HG03439 (cell line): ENCODE data around the gene C3orf52.

ENCODE experiments used
- ATAC-seq: cut with Tn5 transposase; IDR thresholded peaks from one replicate; pipeline ENCODE4 v1.9.1; 2021; ENCODE audit warnings: mild to moderate bottlenecking, moderate library complexity; ENCODE audit not compliant: unreplicated experiment

The C3orf52 gene

DNA sequence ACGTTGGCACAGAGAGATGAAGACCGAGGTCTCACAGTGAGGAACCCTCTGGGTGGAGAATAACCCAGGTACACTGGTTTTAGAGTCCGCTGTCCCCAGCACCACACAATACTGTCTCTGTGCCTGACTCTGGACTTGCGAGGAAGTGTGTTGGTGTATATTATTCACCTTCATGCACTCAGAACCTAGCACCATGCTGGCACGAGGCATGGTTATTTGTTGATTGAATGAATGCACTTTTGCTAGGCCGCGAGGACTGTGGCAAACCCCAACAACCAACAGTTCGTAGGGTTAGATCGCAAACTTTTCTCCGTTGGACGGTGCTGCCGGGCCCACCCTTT is 484 bp upstream of the C3orf52 start:
- ATAC-seq = no peak

GRCh38 chr3:112086875-112087524 is 811 bp downstream of the C3orf52 start:
- no peak for ATAC-seq

DNA sequence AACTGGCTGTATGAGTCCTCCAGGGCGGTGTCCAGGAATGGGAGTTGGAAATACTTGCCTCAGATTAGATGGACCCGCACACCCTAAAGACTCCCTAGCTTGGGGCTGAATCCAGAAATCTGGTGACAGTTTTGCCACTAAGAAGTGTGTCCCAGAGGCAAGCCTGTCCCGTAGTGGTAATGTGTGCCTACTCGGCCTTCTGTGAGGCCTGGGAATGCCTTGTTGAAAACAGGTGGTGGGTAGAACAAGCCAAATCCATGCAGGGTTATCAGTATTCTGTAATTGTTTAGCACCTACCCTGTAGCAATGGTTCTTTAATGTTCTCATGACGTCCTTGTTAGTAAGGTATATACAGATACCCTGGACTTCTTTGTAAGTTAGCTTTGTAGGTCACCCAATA is 1.6 kb downstream of the C3orf52 start:
- no peak for ATAC-seq

- no peak for ATAC-seq
These were observed 2.8 kb downstream of the C3orf52 start for GRCh38 chr3:112088944-112089343.

DNA sequence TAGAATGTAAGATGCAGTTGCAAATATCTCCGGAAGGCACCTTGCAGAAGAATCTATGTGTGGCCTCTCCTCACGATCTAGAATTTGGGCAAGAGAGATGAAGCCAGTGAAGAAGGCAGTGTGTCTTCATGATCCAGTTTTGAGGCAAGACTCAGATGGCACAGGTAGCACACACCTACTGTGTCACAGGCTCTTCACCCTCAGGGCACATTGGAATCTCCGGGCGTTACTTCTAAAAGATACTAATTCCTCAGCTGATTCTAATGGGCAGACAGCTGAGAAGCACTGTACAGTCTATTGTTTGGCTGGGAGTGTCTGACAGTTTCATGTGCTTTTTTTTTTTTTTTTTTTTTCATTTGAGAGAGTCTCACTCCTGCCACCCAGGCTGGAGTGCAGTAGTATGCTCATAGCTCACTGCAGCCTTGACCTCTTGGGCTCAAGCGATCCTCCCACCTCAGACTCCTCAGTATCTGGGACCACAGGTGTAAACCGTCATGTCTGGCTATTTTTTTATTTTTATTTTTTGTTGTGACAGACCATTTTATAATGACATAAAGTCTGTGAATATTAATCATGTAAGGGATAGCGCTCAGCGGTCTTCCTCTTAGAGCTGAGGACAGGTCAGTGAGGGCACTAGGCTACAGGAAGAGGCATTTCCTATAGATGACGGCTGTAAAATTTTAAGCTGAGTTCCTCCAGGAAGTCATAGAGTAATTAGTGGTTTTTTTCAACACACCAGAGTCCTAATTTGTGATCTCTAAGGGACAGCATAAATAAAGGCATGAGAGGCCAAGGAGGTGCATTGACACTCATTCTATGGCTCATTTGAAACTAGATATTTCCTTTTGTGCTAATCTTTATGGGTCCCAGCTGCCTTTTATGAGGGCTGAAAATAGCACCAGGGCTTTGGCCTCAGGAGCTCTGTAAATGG is 4.0 kb downstream of the C3orf52 start:
- no peak for ATAC-seq

GRCh38 chr3:112090887-112091586 is 4.8 kb downstream of the C3orf52 start:
- ATAC-seq = no peak

DNA sequence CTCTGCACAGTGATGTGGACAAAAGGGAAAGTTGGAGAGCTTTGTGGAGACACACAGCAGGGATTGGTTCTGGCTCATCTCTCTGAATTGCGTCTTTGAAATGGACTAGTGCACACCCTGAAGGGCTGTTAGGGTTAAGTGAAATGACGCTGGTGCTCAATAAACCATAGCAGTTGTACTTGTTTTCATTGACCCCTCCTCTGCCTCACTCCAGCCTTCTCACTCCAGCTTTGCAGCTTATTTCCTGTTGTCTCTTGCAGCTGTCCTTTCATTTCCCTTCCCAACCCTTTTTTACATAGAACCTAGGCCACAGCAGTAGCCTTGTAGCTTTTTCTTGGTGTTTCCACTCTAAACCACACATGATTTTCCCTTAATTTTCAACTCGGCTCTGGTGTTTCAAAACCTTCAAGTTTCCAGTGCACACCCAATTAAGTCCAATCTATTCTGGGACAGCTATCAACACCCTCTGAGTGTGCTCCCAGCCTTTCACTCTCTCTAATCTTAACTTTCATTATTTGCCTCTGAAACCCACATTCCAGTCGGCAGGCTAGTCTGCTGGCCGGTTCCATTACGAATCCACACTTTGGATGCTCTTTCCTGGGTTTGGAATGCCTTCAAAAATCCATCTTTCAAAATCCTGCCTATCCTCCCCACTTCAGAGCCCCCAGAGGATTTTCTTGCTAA is 6.4 kb downstream of the C3orf52 start:
- no peak for ATAC-seq

DNA sequence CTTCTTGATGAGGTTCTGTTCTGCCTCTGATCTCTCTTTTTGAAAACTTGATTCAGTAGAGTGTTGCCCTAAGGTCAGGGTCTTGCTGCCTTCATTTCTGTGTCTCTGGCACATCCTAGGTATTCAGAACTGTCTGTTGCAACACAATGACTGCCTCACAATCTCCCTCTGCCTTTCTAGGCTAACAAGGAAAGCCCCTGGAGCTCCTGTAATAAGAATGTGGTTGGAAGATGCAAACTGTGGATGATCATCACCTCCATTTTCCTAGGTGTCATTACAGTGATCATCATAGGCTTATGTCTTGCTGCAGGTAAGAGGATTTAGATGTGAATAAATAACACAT is 7.0 kb downstream of the C3orf52 start:
- ATAC-seq = no peak

DNA sequence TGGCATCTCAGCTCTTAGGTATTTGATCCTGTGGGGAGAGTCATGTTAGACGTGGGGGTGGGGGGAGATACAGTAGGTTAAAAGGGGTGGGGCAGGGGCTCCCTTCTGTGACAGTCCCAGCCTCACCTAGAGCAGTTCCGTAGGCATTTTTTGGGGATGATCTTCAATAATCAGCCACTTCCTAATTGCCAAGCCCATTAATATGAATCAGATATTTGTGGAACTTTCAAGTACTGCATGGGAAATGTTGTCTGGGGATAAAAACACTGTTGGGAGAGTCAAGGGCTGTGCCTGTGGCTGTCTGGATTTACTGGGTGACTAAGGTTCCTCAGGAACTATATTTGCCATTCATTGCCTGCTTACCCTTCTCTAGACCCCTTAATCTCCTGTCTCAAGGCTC is 9.5 kb downstream of the C3orf52 start:
- no peak for ATAC-seq

GRCh38 chr3:112096176-112096575 is 10.0 kb downstream of the C3orf52 start:
- no peak for ATAC-seq

- no peak for ATAC-seq
These were observed 11.2 kb downstream of the C3orf52 start for GRCh38 chr3:112097378-112097777.

DNA sequence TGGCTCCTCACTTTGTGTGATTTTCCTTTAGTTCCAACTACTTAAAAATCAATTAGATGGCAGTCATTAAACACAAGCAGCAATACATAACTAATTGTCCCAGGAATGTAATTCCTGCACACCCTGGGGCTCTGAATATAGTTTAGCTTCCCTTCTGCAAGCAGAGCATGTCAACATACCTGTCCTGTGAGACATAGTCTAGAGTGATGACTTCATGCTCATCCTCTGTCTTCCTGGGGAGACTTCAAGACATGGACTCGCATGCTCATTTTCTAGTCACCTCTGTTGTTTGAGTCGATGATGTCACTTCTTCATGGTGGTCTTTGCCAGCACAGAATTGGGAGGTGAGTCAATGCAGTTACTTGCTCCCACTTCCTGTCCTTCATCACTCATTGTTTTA is 15.7 kb downstream of the C3orf52 start:
- ATAC-seq = no peak

DNA sequence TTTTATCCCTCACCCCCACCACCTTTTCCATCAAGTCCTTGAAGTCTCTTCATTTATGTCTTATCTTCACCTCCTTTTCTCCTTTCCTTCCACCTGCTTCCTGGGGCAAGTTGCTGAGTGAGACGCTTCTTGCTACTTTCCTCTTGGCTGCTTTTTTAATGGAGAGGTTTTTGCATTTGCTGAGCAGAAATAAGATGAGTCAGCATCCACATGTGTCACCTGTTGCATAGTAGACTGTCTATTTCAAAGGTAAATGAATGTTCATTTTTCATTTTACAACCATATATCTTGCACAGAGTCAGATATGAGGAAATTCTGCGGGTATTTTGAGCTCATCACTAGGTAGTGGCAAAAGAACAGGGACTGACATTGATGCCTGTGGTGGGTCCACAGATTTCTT is 18.6 kb downstream of the C3orf52 start:
- ATAC-seq = no peak

GRCh38 chr3:112109322-112109721 is 23.1 kb downstream of the C3orf52 start:
- no peak for ATAC-seq

- ATAC-seq = peak; percentile 42
These were observed 25.7 kb downstream of the C3orf52 start for GRCh38 chr3:112111785-112112402.

DNA sequence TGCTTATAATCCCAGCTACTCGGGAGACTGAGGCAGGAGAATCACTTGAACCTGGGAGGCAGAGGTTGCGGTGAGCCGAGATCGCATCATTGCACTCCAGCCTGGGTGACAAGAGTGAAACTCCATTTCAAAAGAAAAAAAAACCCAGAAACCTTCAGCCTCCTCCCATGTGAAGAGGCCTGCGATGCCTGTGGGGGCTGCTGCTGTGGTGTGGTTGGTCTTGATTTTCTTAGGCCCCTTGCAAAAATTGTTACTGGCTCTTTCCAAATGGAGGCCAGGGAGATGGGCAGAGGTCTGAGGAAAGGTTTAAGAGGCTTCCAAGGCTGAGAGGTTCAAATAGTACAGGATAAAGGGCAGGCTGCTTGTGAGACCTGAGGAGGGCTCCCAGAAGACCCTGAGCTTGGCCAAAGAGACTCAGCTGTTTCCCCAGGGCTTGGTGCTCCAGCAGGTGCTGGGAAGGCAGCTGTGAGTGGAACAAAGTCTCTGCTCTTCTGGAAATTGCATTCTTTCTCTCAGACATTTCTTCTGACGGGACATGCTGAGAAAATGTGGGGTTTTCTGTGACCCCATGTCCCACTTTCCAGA is 28.5 kb downstream of the C3orf52 start:
- no peak for ATAC-seq

DNA sequence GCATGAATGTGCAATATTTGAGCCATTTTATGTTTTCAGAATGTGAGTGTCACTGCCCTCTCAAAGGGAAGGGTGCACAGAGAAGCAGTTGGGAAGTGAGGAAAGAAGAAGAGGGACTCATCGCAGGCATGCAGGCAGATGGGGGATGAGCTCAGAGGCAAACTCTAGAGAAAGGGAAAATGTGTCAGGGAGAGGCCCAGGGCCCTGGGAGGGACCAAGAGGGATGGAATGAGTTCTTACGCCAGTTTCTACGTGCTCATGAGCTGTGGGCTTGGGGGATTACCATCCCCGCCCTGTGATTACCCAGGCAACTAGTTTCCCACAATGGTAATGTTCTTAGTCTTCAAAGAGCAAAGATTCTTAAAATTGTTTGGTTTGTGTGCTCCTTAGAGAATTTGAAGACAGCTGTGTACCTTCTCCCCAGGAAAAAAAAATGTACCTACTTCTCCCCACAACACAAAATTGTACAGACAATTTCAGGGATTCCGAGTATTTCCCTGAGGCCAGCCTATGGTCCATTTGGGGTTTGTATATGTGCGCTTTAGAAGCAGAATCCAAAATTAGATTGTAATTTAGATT is 29.1 kb downstream of the C3orf52 start:
- peak; percentile 38 for ATAC-seq

DNA sequence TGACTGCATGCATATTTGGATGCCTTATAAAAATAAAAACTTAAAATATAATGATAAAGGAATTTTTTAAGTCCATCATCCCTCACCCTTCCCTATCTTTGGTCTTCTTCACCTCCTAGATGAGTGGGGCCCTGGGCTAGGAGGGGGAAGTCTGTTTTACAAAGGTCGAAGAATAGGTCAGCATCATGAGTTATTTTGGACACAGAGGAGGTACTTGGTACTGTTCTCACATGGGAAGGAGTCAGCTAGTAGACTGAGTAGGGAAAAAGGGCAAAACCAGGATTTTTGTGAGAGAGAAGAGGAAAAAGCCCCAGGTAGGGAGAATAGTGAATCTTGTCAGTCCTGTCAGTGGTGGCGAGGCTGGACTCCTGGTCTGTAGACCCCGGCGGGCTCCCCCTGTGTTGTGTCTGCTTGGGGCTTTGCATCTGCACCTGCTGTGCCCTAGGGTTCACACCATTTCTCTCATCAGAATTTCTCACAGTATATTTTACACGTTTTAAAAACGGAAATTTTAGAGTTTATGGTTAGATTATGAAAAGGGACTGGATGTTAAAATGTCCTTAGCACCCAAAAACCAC is 29.7 kb downstream of the C3orf52 start:
- no peak for ATAC-seq

DNA sequence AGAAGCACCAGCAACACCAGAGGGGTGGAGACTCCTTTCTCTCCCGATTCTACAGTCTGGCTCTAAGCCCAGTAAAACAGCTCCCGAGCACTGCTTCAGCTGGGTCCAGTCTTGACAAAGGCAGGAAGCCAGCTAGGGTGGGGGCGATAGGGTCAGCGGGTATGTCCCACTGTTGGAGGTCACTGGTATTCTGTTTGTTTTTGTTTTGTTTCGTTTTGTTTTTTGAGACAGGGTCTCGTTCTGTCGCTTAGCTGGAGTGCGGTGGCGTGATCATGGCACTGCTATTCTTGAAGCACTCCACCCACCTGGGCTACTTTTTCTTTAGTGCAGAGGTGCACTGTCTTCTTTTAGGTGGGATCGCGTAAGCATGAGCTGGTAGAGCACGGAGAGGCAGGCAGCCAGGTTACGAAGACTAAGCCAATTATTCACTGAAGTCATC is 30.6 kb downstream of the C3orf52 start:
- ATAC-seq = no peak

- ATAC-seq = no peak
These were observed 31.2 kb downstream of the C3orf52 start for GRCh38 chr3:112117415-112117814.
